DMS153 treated with DMSO at 0.1 percent for 48 hours (cell line): ENCODE measurements around the gene DAPK3.
A peak's percentile ranks its signal among the peaks of the same experiment; 100 is the strongest.
"Not testable (repeated sequence)": the region's sequence is repeated elsewhere in the genome, so short reads cannot be mapped to it uniquely, and the experiment has no call there.

Experiments used
- DNase-seq: peaks from one replicate; lab custom pipeline; 2025; ENCODE audit not compliant: unreplicated experiment; lab: John Stamatoyannopoulos, UW

Gene DAPK3

DNA sequence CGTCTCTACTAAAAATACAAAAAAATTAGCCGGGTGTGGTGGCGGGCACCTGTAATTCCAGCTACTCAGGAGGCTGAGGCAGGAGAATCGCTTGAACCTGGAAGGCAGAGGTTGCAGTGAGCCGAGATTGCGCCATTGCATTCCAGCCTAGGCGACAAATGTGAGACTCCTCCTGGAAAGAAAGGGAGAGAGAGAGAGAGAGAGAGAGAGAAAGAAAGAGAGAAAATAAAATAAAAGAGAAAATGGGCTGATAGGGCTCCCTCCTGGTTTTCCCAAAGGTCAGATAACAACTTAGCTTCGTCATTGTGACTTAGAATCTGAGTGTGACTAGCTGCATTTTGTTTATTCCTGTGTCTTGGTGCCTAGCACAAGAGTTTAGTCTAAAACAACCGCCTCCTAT, 34.5 kb upstream of the DAPK3 start:
- not testable (repeated sequence) for DNase-seq

DNA sequence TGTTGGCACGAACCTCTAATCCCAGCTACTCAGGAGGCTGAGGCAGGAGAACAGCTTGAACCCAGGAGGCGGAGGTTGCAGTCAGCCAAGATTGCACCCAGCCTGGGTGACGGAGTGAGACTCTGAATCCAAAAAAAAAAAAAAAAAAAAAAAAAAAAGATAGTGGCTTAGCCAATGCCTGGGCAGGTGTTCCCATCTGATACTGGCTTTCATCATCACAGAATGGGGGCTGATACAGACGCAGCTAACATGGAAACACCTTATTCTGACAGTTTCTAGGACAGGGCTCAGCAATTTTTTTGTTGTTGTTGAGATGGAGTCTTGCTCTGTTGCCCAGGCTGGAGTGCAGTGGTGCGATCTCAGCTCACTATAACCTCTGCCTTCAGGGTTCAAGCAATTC, 29.9 kb upstream of the DAPK3 start:
- DNase-seq, result not testable (repeated sequence)

GRCh38 chr19:3998667-3999412, 27.9 kb upstream of the DAPK3 start:
- DNase-seq, result not testable (repeated sequence)

- no peak for DNase-seq
These were observed 24.7 kb upstream of the DAPK3 start for GRCh38 chr19:3995607-3996006.

- DNase-seq, result no peak
These were observed 19.9 kb upstream of the DAPK3 start for GRCh38 chr19:3990815-3991117.

- peak; percentile 77 for DNase-seq
These were observed 16.9 kb upstream of the DAPK3 start for GRCh38 chr19:3987619-3988371.

DNA sequence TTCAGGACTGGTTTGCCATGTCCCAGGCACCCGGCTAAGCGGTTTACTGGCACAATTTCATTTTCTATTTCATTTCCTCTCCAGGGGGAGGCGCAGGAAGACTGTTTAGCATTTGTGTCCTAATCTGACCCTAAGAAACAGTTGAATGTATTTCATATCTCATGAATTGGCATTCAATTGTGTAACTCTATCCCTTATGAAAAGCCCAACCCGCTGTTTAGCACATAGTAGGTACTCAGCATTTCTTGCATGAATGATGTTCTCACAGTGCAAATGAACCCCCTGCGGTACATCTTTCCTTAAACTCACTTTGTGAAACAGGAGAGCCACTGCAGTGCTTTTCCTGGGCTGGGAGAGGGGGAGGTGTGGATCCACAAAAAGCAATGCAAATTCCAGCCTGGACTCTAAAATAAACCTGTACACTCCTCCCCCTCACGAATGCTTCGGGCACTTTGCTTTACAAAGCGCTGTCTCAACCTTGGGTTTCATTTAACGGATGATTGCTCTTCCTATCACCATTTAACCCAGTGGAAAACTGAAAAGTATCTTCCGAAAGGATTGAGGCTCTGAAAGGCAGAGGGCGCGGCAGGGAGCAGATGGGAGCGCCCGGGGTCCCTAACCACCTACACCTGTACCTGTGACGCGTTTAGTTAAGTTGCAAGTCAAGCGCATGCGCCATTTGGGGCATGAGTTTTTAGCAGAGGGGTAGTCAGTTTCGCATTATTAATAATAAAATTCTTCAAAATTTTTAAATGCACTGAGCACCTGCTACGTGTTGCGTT, 15.6 kb upstream of the DAPK3 start:
- peak; percentile 89 for DNase-seq

- peak; percentile 80 for DNase-seq
These were observed 14.9 kb upstream of the DAPK3 start for GRCh38 chr19:3985643-3986259.

- peak; percentile 80 for DNase-seq
These were observed 14.2 kb upstream of the DAPK3 start, which contains the start of gene EEF2 for GRCh38 chr19:3984908-3985642. EEF2 (minus strand) TSS chr19:3985463; CDS start chr19:3985380, 83 bp downstream.

DNA sequence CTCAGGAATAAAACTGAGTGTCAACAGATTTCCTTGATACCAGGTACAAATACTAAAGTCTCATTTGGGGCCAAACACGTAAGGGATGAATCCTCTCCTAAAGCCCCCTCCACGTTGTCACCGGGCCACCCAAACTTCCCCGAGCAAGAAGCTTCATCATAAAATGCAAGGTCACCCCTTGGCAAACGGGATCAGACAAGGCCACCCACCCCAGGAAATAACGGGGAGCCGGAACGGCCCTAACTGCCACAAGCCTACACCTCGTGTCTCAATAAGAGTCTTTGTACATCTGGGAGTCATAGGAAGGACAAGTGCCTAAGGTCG, 13.6 kb upstream of the DAPK3 start:
- DNase-seq, result no peak

DNA sequence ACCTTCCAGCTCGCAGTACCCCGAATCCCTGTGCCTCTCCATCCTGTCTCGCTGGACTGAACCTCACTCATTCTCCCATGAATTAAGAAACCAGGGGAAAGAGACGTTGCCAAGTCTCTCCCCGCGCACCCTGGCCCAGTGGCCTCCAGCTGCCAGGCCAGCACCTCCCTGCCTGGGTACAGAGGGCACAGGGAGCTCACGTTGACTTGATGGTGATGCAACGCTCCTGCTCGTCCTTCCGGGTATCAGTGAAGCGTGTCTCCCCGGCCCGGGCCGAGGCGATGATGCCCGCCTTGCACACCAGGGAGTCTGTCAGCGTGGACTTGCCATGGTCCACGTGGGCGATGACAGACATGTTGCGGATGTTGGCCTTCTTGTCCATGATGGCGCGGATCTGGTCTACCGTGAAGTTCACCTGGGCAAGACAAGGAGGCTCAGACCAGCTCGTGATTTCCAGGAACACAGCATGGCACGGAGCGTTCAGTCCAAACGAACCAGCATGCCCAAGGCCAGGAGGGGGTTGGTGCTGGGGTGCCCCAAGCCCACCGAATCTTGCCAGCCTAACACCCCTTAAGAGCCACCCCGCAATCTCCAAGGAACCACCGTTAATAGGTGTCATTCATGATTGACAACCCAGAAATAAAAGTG, 13.2 kb upstream of the DAPK3 start:
- DNase-seq, result no peak

- DNase-seq, result no peak
These were observed 12.6 kb upstream of the DAPK3 start for GRCh38 chr19:3983542-3983914.

- DNase-seq, result no peak
These were observed 12.0 kb upstream of the DAPK3 start for GRCh38 chr19:3982701-3983541.

DNA sequence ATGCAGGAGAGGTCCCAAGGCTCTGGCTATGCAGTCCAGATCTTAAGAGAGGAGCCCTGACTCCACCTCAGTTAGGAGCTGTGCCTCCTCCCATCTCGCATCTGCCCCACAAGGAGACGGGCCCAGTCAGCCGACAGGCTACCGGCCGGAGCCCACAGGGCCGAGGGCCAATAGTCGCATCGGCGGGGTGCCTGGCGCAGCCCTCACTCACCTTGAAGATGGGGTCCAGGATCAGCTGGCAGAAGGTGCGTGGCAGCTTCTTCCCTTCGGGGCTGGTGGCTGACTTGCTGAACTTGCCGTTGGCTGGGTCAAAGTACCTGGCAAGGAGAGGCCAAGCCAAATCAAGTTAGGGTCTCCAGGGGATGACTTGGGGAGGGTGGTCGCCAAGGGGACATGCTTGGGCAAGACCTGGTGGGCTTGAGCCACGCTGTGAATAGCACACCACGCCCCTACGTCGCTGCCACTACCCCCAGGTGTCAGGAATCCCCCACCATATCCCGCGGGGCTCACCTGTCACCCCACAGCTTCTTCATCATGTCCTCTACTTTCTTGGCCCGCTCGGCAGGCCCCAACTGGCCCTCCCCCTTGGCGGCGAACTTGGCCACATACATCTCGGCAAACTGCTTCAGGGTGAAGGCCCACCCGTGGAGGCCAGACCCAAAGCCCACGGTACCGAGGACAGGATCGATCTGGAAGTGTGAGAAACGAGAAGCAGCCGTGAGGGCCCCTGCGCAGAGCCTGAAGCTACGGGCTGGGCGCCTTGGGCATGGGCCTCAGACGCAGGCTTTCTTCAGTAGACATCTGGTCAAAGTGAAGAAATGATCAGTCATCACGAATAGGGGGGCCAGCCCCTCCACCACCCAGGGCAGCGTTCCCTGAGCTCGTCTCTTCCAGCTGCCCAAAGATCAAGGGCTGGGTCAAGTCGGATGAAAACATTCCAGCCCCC, 11.1 kb upstream of the DAPK3 start:
- DNase-seq, result no peak

- no peak for DNase-seq
These were observed 10.5 kb upstream of the DAPK3 start for GRCh38 chr19:3981373-3981735.

DNA sequence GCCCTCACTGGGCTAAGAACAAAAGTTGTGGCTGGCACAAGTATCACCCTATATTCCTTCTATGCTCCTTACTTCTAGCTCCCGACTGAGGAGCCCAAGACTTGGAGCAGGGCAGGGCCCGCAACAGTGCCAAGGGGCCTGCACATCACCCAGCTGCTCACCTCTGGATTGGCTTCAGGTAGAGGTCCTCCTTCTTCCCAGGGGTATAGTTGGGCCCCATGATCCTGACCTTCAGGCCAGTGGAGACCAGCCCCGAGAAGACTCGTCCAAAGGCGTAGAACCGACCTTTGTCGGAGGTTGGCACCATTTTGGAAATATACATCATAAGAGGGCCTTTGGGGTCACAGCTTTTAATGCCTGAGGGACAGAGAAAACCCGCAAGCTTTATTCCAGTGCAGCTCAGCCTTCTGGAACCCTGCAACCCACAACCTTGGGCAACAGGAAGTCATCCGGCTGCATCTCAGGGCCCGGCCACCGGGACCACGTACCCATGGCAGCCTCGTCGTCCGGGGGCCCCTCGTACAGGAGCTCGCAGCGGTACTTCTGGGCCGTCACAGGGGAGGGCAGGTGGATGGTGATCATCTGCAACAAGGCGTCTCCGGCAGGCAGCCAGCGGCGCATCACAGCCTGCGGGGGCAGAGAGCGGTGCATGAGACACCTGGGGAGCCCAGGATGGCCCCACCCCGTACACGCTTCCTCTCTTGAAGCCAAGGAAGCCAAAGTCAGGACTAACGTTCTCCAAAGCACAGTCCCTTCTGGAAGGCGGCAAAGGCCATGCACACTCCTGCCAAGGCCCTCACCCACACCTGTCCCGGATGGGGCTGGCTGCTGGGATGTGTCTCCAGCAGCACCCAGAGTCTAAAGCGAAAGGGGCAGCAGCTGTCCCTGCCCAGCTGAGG, 9.7 kb upstream of the DAPK3 start:
- no peak for DNase-seq

DNA sequence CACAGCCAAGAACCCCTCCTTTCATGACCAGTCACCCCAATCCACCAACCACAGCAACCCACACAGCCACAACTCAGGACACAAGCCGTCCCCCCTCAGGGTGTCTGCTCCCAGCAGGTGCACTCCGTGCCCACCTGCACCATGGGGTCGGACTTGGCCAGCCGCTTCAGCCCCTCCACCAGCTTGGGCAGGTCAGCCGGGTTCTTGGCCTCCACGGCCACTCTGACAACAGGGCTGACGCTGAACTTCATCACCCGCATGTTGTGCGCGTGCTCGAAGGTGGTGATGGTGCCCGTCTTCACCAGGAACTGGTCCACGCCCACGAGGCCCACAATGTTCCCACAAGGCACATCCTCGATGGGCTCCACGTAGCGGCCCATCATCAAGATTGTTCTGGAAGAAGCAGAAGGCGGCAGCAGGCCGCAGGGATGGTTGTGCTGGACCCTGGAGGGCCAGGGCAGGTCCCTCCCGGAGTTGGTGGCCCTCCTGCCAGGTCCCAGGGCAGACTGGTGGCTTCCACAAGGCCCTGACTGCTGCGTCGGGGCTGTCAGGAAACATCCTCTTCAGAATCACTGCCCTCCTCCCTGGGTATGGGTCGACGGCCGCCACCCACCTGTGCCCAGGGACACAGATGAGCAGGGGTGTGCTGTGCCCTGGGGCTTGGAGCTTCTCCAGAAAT, 8.9 kb upstream of the DAPK3 start:
- no peak for DNase-seq
